GM19035 (cell line): ENCODE measurements around the gene BLOC1S2.
"Not testable (repeated sequence)": the region's sequence is repeated elsewhere in the genome, so short reads cannot be mapped to it uniquely, and the experiment has no call there.

ENCODE experiments used
- ATAC-seq: cut with Tn5 transposase; IDR thresholded peaks from one replicate; pipeline ENCODE4 v1.9.1; 2021; ENCODE audit not compliant: unreplicated experiment

BLOC1S2 gene

GRCh38 chr10:100292300-100292699 is 5.8 kb upstream of the BLOC1S2 start:
- not testable (repeated sequence) for ATAC-seq

- no peak for ATAC-seq
Measured at GRCh38 chr10:100291356-100291755, 4.9 kb upstream of the BLOC1S2 start.

GRCh38 chr10:100289641-100290040 is 3.2 kb upstream of the BLOC1S2 start:
- ATAC-seq, result no peak

GRCh38 chr10:100288196-100288595 is 1.7 kb upstream of the BLOC1S2 start:
- no peak for ATAC-seq

GRCh38 chr10:100287756-100288155 is 1.3 kb upstream of the BLOC1S2 start:
- no peak for ATAC-seq

- not testable (repeated sequence) for ATAC-seq
Measured at GRCh38 chr10:100285326-100285725, 1.2 kb downstream of the BLOC1S2 start.

- no peak for ATAC-seq
Measured at GRCh38 chr10:100282907-100283306, 3.6 kb downstream of the BLOC1S2 start.

- not testable (repeated sequence) for ATAC-seq
Measured at GRCh38 chr10:100276971-100277370, 9.5 kb downstream of the BLOC1S2 start.

- ATAC-seq, result peak; percentile 84
Measured at GRCh38 chr10:100267239-100268104, 19.0 kb downstream of the BLOC1S2 start, which contains the start of gene CWF19L1. Gene CWF19L1, minus strand, starts transcription at chr10:100267638. Its CDS starts 45 bp downstream, at chr10:100267593.

- ATAC-seq, result no peak
Measured at GRCh38 chr10:100265821-100266485, 20.5 kb downstream of the BLOC1S2 start.

- ATAC-seq, result no peak
Measured at GRCh38 chr10:100254191-100254590, 32.3 kb downstream of the BLOC1S2 start.

- no peak for ATAC-seq
Measured at GRCh38 chr10:100253041-100253440, 33.4 kb downstream of the BLOC1S2 start.

- ATAC-seq, result no peak
Measured at GRCh38 chr10:100248820-100249219, 37.7 kb downstream of the BLOC1S2 start.

GRCh38 chr10:100245484-100246220 is 40.8 kb downstream of the BLOC1S2 start:
- no peak for ATAC-seq

GRCh38 chr10:100239851-100240250 is 46.6 kb downstream of the BLOC1S2 start:
- ATAC-seq, result no peak

- no peak for ATAC-seq
Measured at GRCh38 chr10:100238429-100238828, 48.1 kb downstream of the BLOC1S2 start.

- no peak for ATAC-seq
Measured at GRCh38 chr10:100232101-100232500, 54.4 kb downstream of the BLOC1S2 start.

- no peak for ATAC-seq
Measured at GRCh38 chr10:100229819-100230422, 56.6 kb downstream of the BLOC1S2 start.

GRCh38 chr10:100223879-100224278 is 62.6 kb downstream of the BLOC1S2 start:
- no peak for ATAC-seq
